HepG2 (cell line): ENCODE data around the gene SPATS2. TPM values are rescaled to one million over a fixed set of nuclear protein-coding genes. Genes with fewer than 3 reads are reported as not detected.

Experiments
- ATAC-seq: fragments of 200-7000 bp; cut with Tn5 transposase; 3 replicates; pipeline ENCODE4 v1.9.1; 2020; ENCODE audit warnings: mild to moderate bottlenecking, moderate library complexity
- BruUV-seq: library from RNA; stranded (reverse); fragments of 400-500 nt; replicated peaks from 2 replicates; lab custom pipeline; 2021; lab: Mats Ljungman, UMichigan
- CTCF ChIA-PET: fragments of 300-600 bp; formaldehyde crosslinking; extraction: SDS; loops from one replicate; lab custom pipeline; 2021; ENCODE audit warnings: low total read pairs, inconsistent platforms, low intra/inter-chr PET ratio; lab: Yijun Ruan, JAX
- POLR2A ChIA-PET: fragments of 350-600 bp; sonication (Branson Sonifier 250); formaldehyde crosslinking; loops from one replicate; lab custom pipeline; 2020; ENCODE audit warnings: antibody characterized with exemption, inconsistent platforms; lab: Yijun Ruan, JAX
- DNase-seq: peaks from one replicate; pipeline ENCODE4 v3.0.0-alpha.2; 2015; ENCODE audit warnings: low spot score
- FAIRE-seq: peaks from 3 replicates; lab custom pipeline; 2011; peaks lifted over from hg19 to GRCh38; lab: Jason Lieb, UNC
- H2AFZ ChIP-seq: one replicate; pipeline ENCODE4 v1.6.1; 2011; ENCODE audit warnings: low read length, inconsistent platforms
- H3K27ac ChIP-seq: fragments of 300-600 bp; 3 replicates; pipeline ENCODE4 v1.8.0; 2011; ENCODE audit warnings: mixed run types, mild to moderate bottlenecking, mixed read lengths, low read length, inconsistent platforms; ENCODE audit not compliant: insufficient read depth; ENCODE audit errors: extremely low read length
- H3K27me3 ChIP-seq, 2 experiments: fragments of 200-600 bp in 1 of 2; 2 replicates in 1 of 2; 3 replicates in 1 of 2; pipeline versions ENCODE4 v1.6.0 to v1.8.0; 2011; ENCODE audit warnings: low read length in 2 of 2, mild to moderate bottlenecking in 2 of 2, moderate library complexity in 2 of 2, inconsistent platforms in 1 of 2; ENCODE audit not compliant: insufficient read depth in 2 of 2, control insufficient read depth in 1 of 2
- H3K36me3 ChIP-seq, 2 experiments: fragments of 200-600 bp in 1 of 2; replicated peaks in 1 of 2; 2 replicates in 1 of 2; 3 replicates in 1 of 2; pipeline versions ENCODE4 v1.5.1 to v1.8.0; 2011; ENCODE audit warnings: low read length in 2 of 2, inconsistent platforms in 1 of 2; ENCODE audit not compliant: insufficient read depth in 2 of 2, control insufficient read depth in 1 of 2
- H3K4me1 ChIP-seq: 2 replicates; pipeline ENCODE4 v1.5.1; 2012; ENCODE audit warnings: low read length, inconsistent platforms; ENCODE audit not compliant: insufficient read depth
- H3K4me2 ChIP-seq: 2 replicates; pipeline ENCODE4 v1.6.0; 2011; ENCODE audit warnings: low read depth, low read length, inconsistent platforms
- H3K4me3 ChIP-seq, 3 experiments: fragments of 200-600 bp in 1 of 3; sonication (generic), shearing (Covaris generic) in 1 of 3; replicated peaks in 1 of 3; 2 replicates each; pipeline ENCODE4 v1.5.1; 2011 to 2016; ENCODE audit warnings: low read length in 3 of 3, inconsistent platforms in 2 of 3, low read depth in 2 of 3, mild to moderate bottlenecking in 2 of 3, control low read depth in 1 of 3, mixed read lengths in 1 of 3; ENCODE audit not compliant: insufficient read depth in 1 of 3
- H3K79me2 ChIP-seq: one replicate; pipeline ENCODE4 v1.6.1; 2011; ENCODE audit warnings: low read length, inconsistent platforms; ENCODE audit not compliant: insufficient read depth
- H3K9ac ChIP-seq: 2 replicates; pipeline ENCODE4 v1.6.0; 2011; ENCODE audit warnings: mild to moderate bottlenecking, low read depth, low read length, inconsistent platforms; ENCODE audit not compliant: insufficient read depth
- H3K9me3 ChIP-seq: 2 replicates; pipeline ENCODE4 v1.5.1; 2012; ENCODE audit warnings: mild to moderate bottlenecking, low read length
- H4K20me1 ChIP-seq: 2 replicates; pipeline ENCODE4 v1.6.0; 2011; ENCODE audit warnings: inconsistent platforms, mild to moderate bottlenecking, low read length, moderate library complexity; ENCODE audit not compliant: insufficient read depth
- CCDC6 ChIP-seq: sonication (generic); formaldehyde crosslinking; IDR thresholded peaks from 2 replicates; pipeline ENCODE4 v1.8.1; 2022; ENCODE audit warnings: mild to moderate bottlenecking, missing genetic modification reagents, moderate library complexity
- HNF1A ChIP-seq, 2 experiments: sonication (generic) in 1 of 2; formaldehyde crosslinking in 1 of 2; IDR thresholded peaks; 2 replicates each; pipeline versions ENCODE4 v1.4.0 to v1.6.1; 2016 to 2020; ENCODE audit warnings: borderline replicate concordance in 1 of 2, low read depth in 1 of 2, mild to moderate bottlenecking in 1 of 2, missing genetic modification reagents in 1 of 2
- IRX3 ChIP-seq: sonication (generic); formaldehyde crosslinking; IDR thresholded peaks from 2 replicates; pipeline ENCODE4 v1.8.1; 2023; ENCODE audit warnings: mild to moderate bottlenecking, low read depth, missing genetic modification reagents, borderline replicate concordance
- KLF15 ChIP-seq: sonication (generic); formaldehyde crosslinking; IDR thresholded peaks from 2 replicates; pipeline ENCODE4 v1.8.1; 2023; ENCODE audit warnings: borderline replicate concordance, mild to moderate bottlenecking, inconsistent platforms, missing genetic modification reagents, mixed read lengths
- SMC3 ChIP-seq: IDR thresholded peaks from 2 replicates; pipeline ENCODE4 v1.6.1; 2011; ENCODE audit warnings: low read length, improper control_type of control experiment
- ZBTB25 ChIP-seq: IDR thresholded peaks from 2 replicates; pipeline ENCODE4 v1.6.1; 2018; ENCODE audit warnings: missing genetic modification reagents
- ZBTB38 ChIP-seq: sonication (generic); formaldehyde crosslinking; IDR thresholded peaks from 2 replicates; pipeline ENCODE4 v1.5.1; 2020; ENCODE audit warnings: mild to moderate bottlenecking, missing genetic modification reagents
- ZBTB4 ChIP-seq: sonication (generic); formaldehyde crosslinking; IDR thresholded peaks from 2 replicates; pipeline ENCODE4 v1.4.0; 2020; ENCODE audit warnings: missing genetic modification reagents, mild to moderate bottlenecking, borderline replicate concordance
- ZBTB46 ChIP-seq: sonication (generic); formaldehyde crosslinking; IDR thresholded peaks from 2 replicates; pipeline ENCODE4 v1.4.0; 2020; ENCODE audit warnings: mild to moderate bottlenecking, missing genetic modification reagents, borderline replicate concordance
- WGBS: methylation state at CpG from one replicate; pipeline ENCODE4 v1.1.6; 2017; ENCODE audit warnings: low lambda C conversion rate; 5-methylcytosine and 5-hydroxymethylcytosine counted together
- in situ Hi-C: cut with HindIII; loops from 2 replicates; pipeline ENCODE4 v1.10.0; 2017; ENCODE audit warnings: low pct_unique_long_range_greater_than_20kb; ENCODE audit not compliant: extremely low pct_ligation_motif_present
- intact Hi-C: fragments of 100-400 bp; cut with micrococcal nuclease; formaldehyde crosslinking; loops from one replicate; pipeline ENCODE4 v1.10.0; 2022; ENCODE audit not compliant: unreplicated experiment
- polyA plus RNA-seq, 8 experiments: library from polyadenylated mRNA; depleted of rRNA in 3 of 8; stranded (reverse) in 7 of 8; unstranded in 1 of 8; fragments of >200 nt; fragmentation: Illumina TruSeq in 4 of 8; extraction: Trizol in 4 of 8; gene quantifications; 2 replicates each; pipeline versions ENCODE4 v1.2.1 to v1.2.3, GENCODE V29; 2011 to 2016; ENCODE audit warnings: low read depth in 4 of 8, missing spikeins in 1 of 8, mixed read lengths in 1 of 8; ENCODE audit not compliant: insufficient read depth in 1 of 8
- total RNA-seq, 5 experiments: library from RNA; depleted of rRNA; stranded (reverse); fragments of >200 nt; fragmentation: Illumina TruSeq; extraction: Trizol; gene quantifications; 2 replicates each; pipeline ENCODE4 v1.2.3, GENCODE V29; 2016; ENCODE audit warnings: low read depth in 1 of 5

The SPATS2 gene
- total and polyA plus RNA-seq, 2 of the 13 experiments (the other 11 are each of a cell fraction or from before 2014, with no cell fraction given), result 19.3 to 28.1 TPM

DNA sequence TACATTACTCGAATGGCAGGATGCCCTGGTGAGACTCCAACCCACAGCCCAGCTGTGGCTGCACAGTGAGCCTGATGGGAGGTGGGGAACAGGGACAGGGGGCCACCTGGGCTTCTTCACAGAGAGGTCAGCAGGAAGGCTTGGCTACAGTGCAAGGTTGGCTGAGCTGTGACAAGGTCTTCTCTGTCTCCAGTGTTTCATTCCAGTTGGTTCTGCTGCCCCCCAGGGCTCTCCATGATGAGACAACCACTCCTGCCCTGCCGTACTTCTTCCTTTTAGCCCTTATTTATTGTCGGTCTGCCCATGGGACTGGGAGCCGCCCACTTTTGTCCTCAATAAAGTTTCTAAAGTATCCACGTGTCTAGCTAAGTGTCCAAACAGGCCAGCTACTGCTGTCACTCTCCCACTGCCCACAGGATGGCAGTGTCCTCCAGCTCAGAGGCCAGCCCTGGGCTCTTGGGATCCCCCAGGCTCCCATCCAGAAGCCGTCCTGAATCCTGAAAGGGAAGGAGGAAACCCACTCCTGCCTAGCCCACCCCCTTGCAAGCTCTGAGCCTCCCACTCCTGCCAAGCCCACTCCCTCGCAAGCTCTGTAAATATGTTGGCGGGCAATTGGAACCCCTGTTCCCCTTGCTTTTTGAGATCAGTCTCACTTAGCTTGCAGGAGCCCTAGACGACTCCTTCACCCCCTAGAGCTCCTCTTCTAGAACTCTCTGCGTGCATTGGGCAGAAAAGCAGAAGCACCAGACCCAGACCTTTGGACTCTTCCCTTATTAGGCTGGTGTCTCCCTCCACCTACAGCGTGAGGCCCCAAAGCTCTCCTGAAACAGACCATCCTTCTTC is 35.7 kb upstream of the SPATS2 start:
- peaks cover 11 to 30% of the 10 kb centered on the region in 2 experiments; a peak in 4 of 5 replicates for H3K36me3 ChIP-seq
- ATAC-seq (peak; percentile 89), FAIRE-seq (peak; percentile 59), DNase-seq (peak; percentile 53)
- intact Hi-C loops (loop anchor here (1.0 kb wide), 1 partner anchor 11 kb away; no protein-coding TSS in a partner anchor), in situ Hi-C loops (no loop called here)
- no peak overlapping the region for H3K4me3 ChIP-seq
- BruUV-seq, result no TSS peak
- WGBS, result 51% methylated on average over 11 of the region's 11 CpGs
- ChIA-PET CTCF (interaction anchor here (1.3 to 2.4 kb wide), 5 partner anchors 10 to 182 kb away, joined by 3 to 56 read pairs (median 16); partner anchors contain the start of gene DNAJC22), POLR2A (interaction anchor here (0.5 to 2.3 kb wide), 5 partner anchors 9 to 586 kb away, joined by 3 to 18 read pairs (median 7); partner anchors contain the start of genes DNAJC22 and TROAP)
- H3K9me3 ChIP-seq, result no peaks in the 10 kb centered on the region
- H3K27ac ChIP-seq, result no peak overlapping the region
- peaks cover 0 to 12% of the 10 kb centered on the region in 2 experiments; a peak in 3 of 5 replicates for H3K27me3 ChIP-seq
- peaks cover 21% of the 10 kb centered on the region for H3K4me1 ChIP-seq
- H2AFZ ChIP-seq, result no peak overlapping the region
- H3K79me2 ChIP-seq, result no peaks in the 10 kb centered on the region
- no peak overlapping the region for H3K9ac ChIP-seq
- 0 out of 2 replicates have a peak overlapping the region, but pooled peaks have one; percentile 6 for H3K4me2 ChIP-seq
- no peaks in the 10 kb centered on the region for H4K20me1 ChIP-seq
- TF ChIP-seq IRX3 (CRISPR knock-in tag) (no peak), KLF15 (CRISPR knock-in tag) (no peak), ZBTB46 (CRISPR knock-in tag) (no peak), ZBTB4 (CRISPR knock-in tag) (no peak), SMC3 (peak; percentile 59), ZBTB38 (no peak), CCDC6 (no peak), ZBTB25 (CRISPR knock-in tag) (no peak), HNF1A (IDR thresholded peaks at IDR 0.05; ENCODE audit: low read depth) (0 out of 2 replicates have a peak, but pooled peaks have one; percentile 21), HNF1A (CRISPR knock-in tag; IDR thresholded peaks at IDR 0.05; ENCODE audit: borderline replicate concordance) (no peak)
